Hematopoietic multipotent progenitor cell treated with erythropoietin and hydrocortisone succinate and interleukin-3 and kit ligand, for 15 days (in vitro differentiated cells): ENCODE data around the gene TPRKB.
"Not testable (repeated sequence)": the region's sequence is repeated elsewhere in the genome, so short reads cannot be mapped to it uniquely, and the experiment has no call there.

ENCODE experiments used
- DNase-seq: peaks from one replicate; pipeline ENCODE4 v3.0.0-alpha.2; 2015; ENCODE audit warnings: low spot score

The TPRKB gene

DNA sequence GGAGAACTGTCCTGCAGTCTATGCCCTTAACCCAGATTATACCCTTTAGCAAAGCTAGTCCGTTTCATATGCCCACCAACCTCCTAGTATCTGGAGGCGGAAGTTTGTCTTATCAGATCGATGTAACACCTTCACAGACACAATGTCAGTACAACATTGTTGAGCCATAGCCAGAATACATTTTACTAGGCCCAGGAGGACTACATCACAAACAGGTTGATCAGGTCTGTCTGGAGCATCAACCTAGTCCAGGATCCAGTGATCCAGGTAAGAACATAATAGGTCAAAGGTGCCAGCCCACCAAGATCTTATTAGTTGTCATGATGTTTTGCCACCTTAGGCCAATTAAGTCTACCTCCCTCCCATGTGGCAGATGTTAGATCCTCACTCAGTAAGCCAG is 2.0 kb upstream of the TPRKB start:
- no peak for DNase-seq

DNA sequence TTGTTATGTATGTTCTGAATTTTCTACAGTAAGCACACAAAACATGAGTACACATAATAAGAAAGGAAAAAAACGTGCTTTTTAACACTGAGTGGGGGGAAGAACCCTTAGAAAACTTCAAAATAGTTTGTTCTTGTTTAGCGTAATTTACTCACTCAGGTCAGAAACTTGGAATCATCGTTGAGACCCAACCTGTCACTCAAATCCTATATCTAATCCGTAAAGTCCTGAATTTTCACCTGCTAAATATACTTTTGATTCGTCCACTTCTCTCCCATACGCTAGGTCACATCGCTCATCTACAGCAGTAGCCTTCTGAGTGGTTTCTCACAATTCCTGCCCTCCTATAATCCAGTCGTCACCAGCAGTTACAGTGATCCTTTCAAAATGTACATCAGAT is 767 bp downstream of the TPRKB start:
- no peak for DNase-seq

DNA sequence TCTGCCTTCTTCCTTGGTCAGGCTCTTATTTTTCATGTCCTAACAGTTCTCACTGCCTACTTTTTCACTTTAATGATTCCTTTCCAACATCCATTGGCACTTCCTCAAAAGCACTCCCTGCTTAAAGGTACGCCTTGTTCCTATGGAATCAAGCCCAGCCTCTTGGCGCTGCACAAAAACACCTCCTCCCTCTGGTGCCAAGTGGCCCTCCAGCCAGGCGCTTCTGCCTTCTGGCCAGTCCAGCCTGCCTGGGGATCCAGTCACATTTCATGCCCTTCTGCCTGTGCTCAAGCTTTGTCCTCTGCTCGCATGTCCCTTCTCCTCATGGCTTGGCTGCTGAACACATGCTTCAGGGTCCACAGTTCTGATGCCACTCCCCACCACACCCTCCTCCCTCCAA is 6.3 kb downstream of the TPRKB start:
- DNase-seq, result no peak

DNA sequence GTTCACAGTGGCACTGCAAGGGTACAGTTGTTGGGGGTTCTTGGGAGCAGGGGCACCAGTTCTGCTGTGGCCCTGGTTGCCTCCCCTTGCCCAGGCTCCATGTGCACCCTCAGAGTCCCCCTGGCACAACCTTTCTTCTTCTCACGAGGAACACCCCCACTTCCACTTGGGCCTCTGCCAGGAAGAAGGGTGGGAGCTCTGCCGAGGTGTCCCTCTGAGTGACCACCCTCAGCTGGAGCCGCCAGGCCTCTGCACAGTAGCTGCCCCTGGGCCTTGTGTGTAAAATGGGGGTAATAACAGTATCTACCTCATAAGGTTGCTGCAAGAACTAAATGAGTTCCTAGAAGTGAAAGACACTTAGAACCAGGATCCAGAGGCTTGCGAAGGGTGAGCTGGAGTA is 8.4 kb downstream of the TPRKB start:
- no peak for DNase-seq

DNA sequence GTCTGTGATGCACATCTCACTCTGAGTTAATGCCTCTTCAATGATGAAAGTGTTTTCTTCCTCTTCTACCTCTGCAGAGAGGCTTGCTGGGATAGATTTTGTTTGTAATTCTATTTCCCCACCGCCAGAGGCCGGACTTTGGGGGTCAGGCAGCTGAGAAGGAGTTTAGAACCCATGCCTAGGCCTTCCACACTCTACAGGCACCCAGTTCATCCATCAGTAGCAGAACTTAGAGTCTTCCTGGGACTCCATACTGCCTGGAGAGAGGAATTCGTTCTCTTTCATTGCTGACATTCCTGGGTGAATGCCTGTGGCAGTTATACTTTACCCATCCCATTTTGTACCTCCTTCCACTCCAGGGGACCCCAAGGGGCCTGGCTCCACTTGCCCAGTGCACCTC is 9.1 kb downstream of the TPRKB start:
- DNase-seq, result no peak

DNA sequence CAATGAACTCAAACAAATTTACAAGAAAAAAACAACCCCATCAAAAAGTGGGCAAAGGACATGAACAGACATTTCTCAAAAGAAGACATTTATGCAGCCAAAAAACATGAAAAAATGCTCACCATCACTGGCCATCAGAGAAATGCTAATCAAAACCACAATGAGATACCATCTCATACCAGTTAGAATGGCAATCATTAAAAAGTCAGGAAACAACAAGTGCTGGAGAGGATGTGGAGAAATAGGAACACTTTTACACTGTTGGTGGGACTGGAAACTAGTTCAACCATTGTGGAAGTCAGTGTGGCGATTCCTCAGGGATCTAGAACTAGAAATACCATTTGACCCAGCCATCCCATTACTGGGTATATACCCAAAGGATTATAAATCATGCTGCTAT is 10.5 kb downstream of the TPRKB start:
- not testable (repeated sequence) for DNase-seq

DNA sequence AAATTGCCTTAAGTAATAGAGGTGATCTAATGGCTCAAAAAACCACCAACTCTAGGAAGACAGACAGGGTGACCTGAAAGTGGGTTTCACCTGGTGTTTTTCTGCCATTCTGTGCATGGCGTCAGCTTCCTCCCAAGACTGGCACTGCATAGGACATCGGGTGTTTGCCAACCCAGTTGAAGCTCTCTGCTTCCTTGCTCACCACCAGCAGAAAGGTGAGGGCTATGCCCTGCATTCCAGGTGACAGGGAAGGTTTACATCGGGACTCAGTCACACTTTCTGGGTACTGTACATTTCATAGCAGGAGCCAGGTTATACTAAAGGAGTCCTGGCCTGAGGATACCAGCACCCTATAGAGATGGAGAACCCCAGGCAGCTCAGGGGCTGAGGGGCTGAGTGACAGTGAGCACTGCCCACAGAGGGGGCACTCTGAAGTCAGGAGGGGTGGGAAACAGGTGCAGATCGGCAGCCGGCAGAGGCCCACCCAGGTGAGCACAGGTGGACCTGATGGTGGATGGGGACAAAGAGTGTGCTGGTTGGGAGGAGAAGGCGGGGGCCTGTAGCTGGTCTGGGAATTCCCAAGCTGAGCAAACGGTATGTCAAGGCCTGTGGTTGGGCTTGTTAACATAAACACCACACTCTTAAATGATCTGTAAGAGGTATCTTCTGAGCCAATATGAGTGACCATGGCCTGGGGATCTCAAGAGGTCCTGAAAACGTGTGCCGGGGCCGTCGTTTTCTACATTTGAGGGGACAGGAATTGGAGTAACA is 18.1 kb downstream of the TPRKB start:
- DNase-seq, result no peak

DNA sequence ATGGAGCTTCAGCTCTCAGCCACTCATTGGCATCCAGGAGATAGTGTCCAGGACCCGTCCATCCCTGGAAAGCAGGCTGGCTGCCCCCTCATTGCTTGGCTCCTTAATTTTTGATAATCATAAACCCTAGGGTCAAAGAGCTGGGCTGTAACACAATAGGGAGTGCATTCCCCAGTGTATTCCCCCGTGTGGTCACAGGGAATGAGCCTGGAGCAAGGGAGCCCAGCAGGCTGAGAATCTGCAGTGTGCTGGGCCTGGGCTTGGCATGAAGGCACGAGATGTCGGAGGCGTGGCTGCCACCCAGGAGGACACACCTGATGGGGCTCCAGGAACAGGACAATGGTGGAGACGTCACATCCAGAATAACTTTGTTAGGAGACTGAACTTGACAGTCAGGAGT is 18.7 kb downstream of the TPRKB start:
- no peak for DNase-seq

DNA sequence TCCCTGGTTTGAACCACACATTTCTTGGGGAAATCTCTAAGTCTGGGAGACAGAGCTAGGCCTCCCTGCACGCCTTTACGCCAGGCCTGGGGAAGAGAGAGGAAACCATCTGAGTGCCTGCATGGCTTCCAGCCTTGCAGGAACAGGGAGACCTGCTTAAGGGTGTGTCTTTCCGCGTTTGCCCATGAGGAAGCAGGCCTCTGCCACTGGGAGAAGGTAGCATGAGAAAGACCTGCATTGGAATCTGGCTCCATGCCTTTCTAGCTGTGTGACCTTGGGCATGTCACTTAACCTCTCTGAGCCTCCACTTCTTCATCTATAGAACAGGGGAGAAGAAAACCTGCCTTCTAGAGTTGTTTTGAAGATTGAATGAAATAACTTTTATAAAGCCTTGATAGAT is 19.4 kb downstream of the TPRKB start:
- not testable (repeated sequence) for DNase-seq

DNA sequence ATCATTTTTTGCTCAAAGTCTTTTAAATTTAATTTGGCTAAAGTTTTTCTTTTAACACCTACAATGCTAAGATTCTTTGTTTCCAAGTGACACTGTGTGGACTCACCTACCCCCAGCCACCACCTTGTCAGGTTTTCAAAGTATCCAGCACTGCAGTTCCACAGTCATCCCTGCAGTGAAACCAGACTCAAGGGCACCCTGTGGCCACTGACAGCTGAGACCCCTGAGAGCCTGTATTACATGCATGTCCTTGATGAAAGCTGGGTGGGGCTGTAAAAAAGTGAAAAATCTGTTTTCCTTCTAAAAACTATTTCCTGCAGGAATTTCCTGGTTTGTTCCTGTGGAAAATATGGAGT is 19.9 kb downstream of the TPRKB start:
- DNase-seq, result no peak

DNA sequence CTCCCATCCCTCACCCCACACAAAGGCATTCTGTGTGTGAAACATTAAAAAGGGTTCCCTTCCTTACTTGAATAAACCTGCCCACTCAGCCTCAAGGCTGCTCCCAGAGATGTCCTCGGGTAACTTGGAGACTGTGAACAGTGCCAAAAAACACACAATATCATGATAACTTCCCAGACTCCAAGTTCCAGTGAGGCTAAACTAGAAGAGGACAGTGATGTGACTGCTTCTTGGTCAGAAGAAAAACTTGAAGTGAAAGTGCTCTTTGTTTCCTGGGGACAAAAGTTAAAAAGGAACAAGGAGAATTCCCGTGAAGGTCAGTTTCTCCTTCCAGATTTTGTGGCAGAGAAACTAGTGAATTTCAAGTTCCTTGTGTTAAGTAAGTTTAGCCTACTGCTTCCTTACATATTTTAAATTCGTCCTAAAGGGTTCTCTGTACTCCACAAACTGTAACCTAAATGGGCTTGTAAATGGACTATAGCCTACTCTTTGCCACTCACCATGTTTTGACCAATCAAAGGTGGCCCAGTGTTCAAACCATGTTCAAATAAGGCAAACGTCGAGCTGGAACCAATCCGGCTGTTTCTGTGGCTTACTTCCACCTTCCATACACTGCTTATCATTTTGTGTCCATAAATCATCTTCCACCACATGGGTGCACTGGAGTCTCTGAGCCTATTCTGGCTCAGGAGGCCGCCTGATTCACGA is 20.4 kb downstream of the TPRKB start:
- no peak for DNase-seq

DNA sequence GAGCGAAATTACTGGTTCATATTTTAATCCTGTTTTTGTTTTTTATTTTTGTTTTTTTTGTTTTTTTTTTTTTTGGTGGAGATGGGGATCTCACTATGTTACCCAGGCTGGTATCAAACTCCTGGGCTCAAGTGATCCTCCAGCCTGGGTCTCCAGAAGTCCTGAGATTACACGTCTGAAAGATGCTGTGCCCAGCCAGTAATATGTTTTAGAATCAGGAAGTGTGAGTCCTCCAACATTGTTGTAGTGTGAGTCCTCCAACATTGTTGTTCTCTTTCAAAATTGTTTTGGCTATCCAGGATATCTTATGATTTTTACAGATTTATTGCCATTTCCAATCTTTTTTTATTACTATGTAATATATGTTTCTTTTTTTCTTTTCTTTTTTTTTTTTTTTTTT is 23.1 kb downstream of the TPRKB start:
- no peak for DNase-seq

DNA sequence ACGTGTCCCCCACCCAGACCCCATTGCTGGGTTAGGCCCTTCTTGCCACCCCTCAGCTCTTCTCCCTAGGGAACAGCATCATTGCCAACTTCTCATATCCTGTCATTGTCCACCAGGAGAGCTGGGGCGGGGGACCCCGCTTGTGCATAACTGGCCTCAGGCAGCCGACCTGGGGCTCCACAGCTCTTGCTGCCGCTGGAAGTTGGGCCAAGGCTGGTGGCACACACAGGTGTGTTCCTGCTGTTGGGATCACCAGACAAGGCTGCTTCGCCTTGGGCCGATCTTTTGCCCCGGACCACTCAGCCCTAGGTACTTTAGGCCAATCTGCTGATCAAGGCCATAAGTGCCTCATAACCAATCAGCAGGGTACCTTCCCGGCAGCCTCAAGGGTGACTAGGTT is 28.6 kb downstream of the TPRKB start:
- no peak for DNase-seq

DNA sequence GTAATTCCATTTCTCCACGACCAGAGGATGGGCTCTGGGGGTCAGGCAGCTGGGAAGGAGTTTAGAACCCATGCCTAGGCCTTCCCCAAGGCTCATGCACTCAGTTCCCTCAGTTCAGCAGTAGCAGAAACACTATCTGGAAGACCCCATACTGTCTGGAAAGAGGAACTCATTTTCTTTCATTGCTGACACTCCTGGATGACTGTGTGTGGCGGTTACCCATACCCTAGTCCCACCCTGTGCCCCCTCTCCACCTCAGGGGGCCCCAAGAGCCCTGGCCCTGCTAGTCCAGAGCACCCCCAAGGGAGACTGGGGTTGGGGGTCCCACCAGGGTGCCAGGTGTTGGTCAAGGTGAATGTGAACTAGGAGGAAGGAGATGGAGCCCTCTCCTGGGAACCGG is 29.5 kb downstream of the TPRKB start:
- no peak for DNase-seq

DNA sequence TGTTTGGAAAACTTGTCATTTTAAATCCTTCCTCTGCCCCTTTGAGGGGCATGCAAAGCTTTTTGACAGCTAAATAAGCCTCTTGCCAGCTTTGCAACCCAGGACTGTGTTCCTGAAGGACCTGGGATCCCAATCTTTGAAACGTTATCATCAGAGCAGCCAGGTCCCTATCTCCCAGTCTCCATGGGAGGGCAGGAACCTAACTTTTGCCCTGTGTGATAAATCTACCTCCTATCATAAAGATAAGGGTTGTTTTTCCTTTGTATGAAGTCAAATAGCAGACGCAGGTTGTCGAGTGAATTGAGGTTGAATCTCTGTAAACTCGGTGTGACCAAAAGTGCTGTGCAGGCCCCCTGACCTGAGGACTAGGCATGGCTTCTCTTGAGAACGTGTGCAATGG is 30.1 kb downstream of the TPRKB start:
- DNase-seq, result no peak

DNA sequence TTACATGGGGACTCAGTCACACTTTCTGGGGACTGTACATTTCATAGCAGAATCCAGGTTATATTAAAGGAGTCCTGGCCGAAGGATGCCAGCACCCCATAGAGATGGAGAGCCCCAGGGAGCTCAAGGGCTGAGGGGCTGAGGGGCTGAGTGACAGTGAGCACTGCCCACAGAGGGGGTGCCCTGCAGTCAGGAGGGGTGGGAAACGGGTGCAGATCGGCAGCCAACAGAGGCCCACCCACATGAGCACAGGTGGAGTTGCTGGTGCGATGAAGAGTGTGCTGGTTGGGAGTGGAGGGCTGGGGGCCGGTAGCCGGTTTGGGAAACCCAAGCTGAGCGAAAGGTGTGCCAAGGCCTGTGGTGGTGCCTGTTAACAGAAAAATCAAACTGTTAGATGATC is 32.1 kb downstream of the TPRKB start:
- DNase-seq, result no peak

DNA sequence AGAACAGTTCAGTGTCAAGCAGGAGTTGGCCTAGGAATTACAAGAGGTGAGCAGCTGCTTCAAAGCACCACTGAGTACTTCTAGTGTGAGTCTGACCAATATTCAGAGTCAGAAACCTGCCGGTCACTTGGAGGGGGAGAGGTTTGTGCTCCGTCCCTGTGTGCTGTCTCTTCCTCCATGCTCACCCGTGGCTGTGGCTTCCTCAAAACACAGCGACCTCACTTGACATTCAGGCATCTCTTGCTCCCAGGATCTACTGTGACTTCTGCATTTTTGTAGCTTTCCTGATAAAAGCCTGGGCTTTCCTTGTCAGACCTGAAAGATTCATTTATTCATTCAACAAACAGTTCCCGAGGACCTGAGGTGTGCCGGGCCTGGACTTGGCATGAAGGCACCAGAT is 32.9 kb downstream of the TPRKB start:
- no peak for DNase-seq

DNA sequence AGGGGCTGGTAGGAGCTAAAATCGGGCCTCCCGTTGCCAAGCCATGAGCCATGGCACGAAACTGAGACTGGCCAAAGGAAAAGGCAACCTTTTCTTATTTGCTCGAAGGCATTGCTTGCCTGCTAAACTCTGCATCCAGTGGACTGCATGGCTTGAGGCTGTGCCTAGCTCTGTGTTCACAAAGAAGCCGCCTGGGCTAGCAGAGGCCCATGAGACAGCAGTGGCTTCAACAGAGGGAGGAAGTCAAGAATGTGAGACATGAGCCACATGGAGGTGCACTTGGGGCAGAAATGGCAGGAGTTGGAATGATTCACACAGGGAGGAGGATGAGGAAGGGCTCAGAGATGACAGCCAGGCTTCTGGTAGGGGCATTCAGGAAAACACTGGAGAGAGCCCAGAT is 33.5 kb downstream of the TPRKB start:
- no peak for DNase-seq

DNA sequence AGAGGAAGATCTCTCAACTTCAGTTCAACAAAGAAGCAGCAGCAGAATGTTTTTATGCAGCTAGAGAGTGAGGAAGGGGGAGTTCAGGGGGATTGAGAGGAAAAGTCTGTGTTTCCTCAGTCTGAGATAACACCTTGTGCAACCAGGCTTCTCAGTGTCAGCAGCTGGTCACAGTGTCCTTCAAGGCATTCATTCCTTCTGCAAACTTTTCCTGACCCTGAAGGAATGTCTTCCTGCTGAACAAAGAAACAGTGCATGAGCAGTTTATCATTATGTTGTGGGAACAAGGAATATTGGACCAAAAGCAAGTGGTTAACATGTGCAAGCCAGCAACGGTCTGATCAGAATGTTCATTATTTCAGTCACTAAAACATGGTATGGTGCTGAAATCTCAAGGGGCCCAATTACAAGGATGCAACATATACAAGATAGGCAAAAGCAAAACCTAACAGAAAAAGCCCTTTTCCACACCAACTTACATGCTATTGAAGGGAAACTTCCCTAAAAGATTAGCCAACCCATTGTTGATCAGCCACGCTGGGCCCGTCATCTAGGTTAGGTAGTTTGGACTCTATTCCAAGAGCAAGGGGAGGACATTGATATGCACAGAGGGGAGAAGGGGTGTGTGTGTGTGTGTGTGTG is 34.2 kb downstream of the TPRKB start:
- DNase-seq, result not testable (repeated sequence)

DNA sequence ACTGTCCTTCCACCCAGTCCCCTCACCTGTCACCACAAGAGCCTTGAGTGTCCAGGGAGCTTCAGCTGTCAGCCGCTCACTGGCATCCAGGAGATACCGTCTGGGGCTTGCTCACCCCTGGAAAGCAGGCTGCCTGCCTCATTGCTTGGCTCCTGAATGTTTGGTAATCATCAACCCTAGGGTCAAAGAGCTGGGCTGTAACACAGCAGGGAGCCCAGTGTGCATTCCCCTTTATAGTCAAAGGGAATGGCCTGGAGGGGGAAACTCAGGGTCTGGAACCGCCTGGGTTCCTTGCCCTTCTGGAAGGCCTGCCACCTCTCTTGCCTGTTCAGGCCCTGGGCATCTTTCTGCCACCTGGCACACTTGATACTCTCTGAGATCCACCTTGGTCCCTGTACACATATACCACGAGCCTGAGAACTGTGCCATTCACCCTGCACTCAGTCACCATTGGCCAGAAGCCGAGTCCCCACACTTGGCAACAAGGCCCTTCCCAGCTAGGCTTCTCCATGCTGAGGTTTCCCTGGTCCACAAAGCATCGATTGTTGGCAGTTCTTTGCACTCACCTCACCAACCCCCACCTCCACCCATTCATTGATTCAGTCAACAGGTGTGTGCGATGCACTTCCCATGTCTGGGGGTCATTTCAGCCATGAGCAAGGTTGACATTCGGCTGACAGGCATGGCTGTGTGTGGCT is 35.0 kb downstream of the TPRKB start:
- DNase-seq, result no peak

DNA sequence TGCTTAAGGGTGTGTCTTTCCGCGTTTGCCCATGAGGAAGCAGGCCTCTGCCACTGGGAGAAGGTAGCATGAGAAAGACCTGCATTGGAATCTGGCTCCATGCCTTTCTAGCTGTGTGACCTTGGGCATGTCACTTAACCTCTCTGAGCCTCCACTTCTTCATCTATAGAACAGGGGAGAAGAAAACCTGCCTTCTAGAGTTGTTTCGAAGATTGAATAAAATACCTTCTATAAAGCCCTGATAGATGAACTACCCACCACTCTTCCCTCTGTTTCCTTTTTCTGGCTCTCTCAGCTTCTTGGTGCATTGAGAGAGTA is 35.7 kb downstream of the TPRKB start:
- not testable (repeated sequence) for DNase-seq

DNA sequence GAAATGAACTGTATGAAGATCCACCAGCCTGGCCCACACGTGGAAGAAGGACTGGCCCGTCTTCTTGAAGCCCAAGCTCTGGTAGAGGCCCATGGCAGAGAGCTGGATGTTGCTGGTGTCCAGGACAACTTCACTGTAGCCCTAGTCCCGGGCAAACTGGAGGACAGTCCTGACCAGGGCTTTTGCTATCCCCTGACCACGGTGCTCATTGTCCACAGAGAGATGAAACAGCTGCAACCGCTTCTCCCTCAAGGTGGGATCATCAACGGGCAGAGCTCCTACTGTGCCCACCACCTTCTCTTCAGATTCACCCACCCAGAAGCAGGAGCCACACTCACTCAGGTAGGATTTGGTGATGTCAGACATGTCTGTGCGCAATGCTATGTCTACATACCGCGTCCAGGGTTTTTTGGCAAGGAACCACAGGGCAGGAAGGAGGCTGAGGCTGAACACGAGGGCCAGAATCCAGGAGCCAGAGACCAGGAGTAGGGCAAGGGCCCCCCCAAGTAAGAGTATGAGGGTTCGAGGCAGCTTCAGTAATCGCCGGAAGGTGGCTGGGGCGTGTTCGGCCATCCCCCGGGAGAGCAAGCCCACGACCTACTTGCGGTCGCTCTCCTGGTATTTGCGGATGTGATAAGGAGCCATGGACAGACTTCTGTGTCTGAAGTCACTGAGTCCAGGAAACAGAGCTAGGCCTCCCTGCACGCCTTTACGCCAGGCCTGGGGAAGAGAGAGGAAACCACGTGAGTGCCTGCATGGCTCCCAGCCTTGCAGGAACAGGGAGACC is 36.3 kb downstream of the TPRKB start:
- DNase-seq, result no peak
